SIG-M5 treated with dmso at 0.1 percent for 504 hours (cell line): Measurements from ENCODE around the gene CCDC30.
"Not testable (repeated sequence)": the region's sequence is repeated elsewhere in the genome, so short reads cannot be mapped to it uniquely, and the experiment has no call there.

Source experiments
- DNase-seq: peaks from one replicate; lab custom pipeline; 2025; ENCODE audit not compliant: unreplicated experiment; lab: John Stamatoyannopoulos, UW

CCDC30 gene

DNA sequence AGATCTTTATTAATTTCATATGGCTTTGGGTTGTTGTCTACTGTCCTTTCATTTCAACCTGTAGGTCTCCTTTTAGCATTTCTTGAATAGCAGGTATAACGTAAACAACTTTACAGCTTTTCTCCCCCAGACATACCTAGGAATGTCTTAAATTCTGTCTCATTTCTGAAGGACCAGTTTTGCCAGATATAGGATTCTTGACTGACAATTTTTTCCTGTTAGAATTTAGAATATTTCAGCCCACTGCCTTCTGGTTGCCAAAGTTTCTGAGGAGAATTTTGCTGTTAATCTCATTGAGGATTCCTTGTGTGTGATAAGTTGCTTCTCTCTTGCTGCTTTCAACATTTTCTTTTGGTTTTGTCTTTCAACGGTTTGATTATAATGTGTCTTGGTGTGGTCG, 60.1 kb downstream of the CCDC30 start:
- DNase-seq: no peak

DNA sequence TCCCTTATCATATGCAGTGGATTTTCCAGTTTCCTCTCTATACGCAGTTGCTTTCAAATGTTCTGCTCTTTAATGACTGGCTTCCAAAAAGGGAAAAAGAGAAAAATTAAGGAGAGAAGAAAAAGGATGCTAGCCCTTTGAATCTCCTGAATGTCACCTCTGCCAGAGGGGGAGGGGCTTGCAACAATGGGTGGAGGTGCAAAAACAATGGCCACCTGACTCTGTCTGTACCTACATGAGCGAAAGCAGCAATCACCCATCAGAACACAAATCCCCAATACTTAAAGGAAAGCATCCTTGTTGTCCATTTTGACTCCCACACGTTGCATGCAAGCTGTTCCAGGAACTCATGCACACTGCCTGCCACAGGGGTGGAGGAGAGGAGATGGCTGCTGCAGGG, 61.2 kb downstream of the CCDC30 start:
- DNase-seq: no peak

DNA sequence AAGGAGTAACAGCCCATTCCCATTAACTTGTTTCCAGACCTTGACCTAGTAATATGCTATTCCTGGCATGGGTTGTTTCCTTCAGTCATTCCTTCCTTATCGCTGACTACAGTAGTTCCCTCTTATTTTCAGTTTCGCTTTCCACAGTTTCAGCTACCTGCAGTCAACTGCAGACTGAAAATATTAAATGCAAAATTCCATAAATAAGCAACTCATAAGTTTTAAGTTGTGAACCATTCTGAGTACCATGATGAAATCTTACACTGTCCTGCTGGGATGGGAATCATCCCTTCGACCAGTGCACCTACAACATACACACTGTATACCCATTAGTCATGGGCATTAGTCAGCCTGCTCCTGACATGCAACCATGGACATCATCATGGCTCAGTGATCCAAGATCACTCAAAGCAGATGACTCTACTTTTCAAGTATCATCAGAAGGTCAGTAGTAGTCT, 66.7 kb downstream of the CCDC30 start:
- no peak for DNase-seq

DNA sequence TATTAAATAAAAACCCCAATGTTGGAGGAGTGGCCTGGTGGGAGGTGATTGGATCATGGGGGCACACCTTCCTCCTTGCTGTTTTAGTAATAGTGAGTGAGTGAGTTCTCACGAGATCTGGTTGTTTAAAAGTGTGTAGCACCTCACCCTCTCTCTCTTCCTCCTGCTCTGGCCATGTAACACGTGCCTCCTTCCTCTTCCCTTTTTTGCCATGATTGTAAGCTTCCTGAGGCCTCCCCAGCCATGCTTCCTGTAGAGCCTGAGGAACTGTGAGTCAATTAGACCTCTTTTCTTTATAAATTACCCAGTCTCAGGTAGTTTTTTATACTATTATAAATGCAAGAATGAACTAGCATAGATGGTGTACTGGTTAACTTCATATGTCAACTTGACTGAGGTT, 68.0 kb downstream of the CCDC30 start:
- no peak for DNase-seq

DNA sequence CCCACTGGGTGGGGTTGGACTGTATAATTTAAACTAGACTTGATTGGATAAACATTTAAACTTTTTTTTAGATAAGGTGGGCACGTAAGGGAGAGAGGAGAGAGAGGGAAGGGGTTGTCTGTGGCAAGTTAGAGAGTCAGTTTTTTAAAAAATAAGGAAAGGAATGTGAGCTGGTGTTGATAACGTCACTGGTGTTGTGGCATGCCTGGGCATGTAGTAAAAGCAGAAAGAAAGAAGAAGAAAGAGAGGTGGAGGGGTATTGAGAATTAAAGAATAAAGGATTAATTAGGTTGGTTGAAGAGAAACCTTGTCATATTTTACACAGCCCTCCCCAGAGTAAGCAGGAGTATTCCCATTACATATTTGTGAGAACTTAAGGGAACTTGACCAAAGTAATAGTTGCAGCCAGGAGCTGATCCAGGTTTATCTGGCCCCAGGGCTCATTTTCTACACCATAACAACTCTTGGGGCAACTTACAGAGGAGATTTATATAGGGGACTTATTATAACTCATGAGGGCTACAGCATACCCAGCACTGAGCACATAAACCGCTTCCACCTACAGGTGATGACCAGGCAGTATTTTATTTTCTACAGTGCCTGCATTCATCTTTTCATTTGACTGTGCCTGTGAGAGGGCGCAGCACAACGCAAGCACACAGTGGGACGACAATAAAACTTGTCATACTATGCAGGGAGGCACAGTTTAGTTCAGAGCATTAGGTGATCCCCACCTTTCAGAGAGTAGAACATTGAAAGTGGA, 70.2 kb downstream of the CCDC30 start:
- DNase-seq: no peak

DNA sequence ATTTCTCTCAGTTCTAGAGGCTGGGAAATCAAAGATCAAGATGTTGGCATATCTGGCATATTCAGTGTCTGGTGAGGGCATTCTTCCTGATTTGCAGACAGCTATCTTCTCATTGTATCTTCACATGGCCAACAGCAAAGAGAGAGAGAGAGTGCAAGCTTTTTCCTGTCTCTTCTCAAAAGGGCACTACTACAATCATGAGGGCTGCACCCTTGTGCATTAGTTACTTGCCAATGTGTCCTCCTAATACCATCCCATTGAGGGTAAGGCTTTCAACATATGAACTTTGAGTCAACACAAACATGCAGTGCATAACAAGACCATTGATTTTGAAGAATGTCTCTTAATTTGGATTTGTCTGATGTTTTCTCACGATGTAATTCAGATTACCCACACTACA, 78.0 kb downstream of the CCDC30 start:
- DNase-seq: no peak

DNA sequence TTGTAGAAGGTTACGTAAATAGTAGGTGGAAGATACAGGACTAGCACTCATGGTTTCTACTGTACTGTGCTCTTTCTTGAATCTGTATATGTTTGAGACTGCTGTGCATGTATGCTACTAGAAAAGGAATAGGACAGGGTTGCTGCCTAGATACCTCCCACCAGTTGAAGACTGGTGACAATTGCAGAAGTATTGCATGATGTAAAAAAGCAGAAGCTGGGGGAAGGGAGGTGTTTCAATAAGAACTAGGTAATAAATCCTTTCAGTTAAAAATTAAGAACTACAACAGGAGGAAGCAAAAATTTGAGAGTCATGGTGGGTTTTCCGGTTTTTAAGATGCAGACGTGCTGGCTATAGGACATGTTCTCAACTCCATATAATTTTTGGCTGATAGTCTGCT, 88.1 kb downstream of the CCDC30 start:
- DNase-seq: peak; percentile 64

GRCh38 chr1:42551590-42551989, 88.5 kb downstream of the CCDC30 start:
- no peak for DNase-seq

- no peak for DNase-seq
These were observed 89.5 kb downstream of the CCDC30 start for GRCh38 chr1:42552636-42553035.

- no peak for DNase-seq
These were observed 94.3 kb downstream of the CCDC30 start for GRCh38 chr1:42557230-42557851.

DNA sequence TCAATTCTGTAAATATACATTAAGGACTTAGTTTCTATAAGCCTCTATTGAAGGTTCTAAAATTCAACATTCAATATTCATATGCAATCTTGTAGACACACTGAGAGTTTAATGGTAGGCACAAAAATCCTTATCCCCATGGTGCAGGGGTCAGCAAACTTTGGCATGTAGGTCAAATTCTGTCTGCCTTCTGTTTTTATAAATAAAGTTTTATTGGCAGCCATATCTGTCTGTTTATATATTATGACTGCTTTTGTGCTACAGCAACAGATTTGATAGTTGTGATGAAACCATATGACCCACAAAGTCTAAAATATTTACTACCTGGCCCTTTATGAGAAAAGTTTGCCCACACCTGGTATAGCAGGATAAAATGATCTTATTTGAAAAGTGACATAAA, 104.0 kb downstream of the CCDC30 start:
- DNase-seq: no peak

GRCh38 chr1:42576935-42577334, 113.8 kb downstream of the CCDC30 start:
- no peak for DNase-seq

- no peak for DNase-seq
These were observed 122.9 kb downstream of the CCDC30 start for GRCh38 chr1:42586016-42586415.

DNA sequence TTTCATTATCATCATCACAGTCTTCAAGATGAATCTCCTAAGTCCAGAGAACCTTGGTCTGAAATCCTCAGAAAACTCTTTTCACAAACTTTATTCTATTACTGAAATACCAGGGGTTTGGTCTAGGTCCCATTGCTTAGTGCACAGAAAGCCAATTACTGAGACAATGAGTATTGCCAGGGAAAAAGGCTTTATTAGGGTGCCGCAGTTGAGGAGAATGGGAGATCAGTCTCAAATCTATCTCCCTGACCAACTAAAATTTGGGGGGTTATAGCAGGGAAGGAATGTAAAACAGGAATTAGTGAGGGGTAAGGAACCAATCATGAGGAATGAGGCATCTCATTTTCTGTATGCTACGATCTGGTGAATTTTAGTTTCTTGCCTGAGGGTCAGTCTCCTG, 124.7 kb downstream of the CCDC30 start:
- no peak for DNase-seq

DNA sequence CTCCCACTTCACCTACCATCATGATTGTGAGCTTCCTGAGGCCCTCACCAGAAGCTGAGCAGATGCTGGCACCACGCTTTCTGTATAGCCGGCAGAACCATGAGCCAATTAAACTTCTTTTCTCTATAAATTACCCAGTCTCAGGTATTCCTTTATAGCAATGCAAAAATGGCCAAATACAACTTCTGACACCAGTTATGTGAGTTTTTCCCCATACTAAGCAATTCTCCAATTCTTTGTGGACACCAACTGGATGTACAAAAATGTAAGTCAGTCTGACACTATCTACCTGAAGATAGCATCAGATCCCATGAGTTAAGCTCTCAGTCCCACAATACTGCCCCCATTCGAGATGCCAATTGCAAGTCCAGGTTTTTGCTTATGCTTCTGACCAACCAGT, 129.7 kb downstream of the CCDC30 start:
- no peak for DNase-seq

- DNase-seq: no peak
These were observed 130.5 kb downstream of the CCDC30 start for GRCh38 chr1:42593486-42594100.

DNA sequence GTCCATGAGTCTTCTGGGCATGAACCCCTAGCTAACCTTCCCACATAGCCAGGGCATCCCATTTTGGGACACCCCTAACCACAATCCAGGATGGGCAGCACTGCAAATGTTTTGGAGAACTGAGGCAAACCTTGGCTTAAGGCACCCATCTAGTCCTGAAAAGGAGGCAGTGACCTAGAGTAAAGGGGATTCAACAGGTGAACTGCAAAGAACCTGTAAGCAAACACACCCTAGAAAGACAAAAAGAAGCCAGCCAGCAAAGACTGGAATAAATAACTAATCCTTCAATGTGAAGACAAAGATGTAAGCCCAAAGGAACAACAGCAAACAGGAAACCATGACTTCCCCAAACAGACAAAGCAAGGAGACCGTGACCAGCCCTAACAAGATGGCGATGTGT, 138.4 kb downstream of the CCDC30 start:
- no peak for DNase-seq

DNA sequence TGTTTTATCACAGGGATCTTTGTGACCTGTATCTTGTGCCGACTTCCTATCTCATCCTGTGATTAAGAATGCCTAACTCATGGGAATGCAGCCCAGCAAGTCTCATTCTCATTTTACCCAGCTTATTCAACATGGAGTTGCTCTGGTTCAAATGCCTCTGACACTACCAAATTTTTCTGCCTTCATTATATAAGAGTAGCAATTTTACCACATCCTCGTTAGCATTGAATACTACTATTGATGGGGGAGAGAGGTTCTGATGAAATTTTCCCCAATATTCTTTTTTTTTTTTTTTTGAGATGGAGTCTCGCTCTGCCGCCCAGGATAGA, 150.7 kb downstream of the CCDC30 start:
- DNase-seq: no peak

DNA sequence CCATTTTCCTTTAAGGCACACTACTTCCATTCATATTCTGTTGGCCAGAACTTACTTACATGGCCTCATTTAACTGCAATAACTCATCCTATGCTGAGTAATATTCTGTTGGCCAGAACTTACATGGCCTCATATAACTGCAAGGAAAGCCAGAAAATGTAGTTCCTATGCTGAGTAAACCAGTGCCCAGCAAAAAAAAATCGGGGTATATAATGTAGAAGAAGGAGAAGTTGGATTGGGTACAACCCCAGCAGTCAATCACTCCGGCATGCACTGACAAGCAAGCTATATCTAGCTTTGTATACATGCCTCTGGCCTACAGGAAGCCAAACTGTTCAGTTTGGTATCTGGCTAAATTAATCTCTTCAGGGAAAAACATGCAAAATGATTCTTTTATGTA, 155.8 kb downstream of the CCDC30 start:
- no peak for DNase-seq

DNA sequence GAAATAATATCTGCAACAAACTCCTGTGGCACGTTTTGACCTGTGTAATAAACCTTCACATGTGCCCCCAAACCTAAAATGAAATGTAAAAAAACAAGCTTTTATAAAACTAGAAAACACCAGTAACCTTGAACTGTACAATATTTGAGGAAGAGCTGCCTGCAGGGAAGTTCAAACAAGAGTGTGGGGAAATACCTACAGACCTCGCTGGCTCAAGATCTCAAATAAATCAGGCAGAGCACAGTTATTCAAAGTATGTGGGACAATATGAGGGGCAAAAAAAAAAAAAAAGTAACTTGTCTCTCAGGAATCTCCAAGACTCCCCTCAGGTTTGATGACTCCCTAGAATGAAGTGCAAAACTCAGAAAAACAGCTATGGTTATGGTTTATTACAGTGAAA, 157.2 kb downstream of the CCDC30 start:
- peak; percentile 2 for DNase-seq

GRCh38 chr1:42621180-42621579, 158.1 kb downstream of the CCDC30 start:
- not testable (repeated sequence) for DNase-seq

GRCh38 chr1:42627205-42627604, 164.1 kb downstream of the CCDC30 start:
- DNase-seq: not testable (repeated sequence)
